Lower leg skin (tissue), 4 donors: ENCODE data around the gene CWC27. TPM values are rescaled to one million over a fixed set of nuclear protein-coding genes. Genes with fewer than 3 reads are reported as not detected.

Experiments
- DNase-seq, 2 donors: peaks; one replicate each; pipeline ENCODE4 v3.0.0-alpha.2; 2019; ENCODE audit warnings: low spot score in 2 of 2
- H3K4me3 ChIP-seq: fragments of 200-600 bp; sonication (generic); 2 replicates; pipeline ENCODE4 v1.5.1; 2017; ENCODE audit warnings: mild to moderate bottlenecking, low read depth; ENCODE audit not compliant: poor library complexity, severe bottlenecking
- POLR2A ChIP-seq, 2 donors: fragments of 450-650 bp; IDR thresholded peaks; one replicate each; pipeline ENCODE4 v1.6.1; 2016 to 2017; ENCODE audit warnings: antibody characterized with exemption in 2 of 2, mild to moderate bottlenecking in 1 of 2, moderate library complexity in 1 of 2
- WGBS, 2 donors: methylation state at CpG; one replicate each; pipeline ENCODE4 v1.1.5; 2018; 5-methylcytosine and 5-hydroxymethylcytosine counted together
- intact Hi-C: fragments of 100-400 bp; cut with DNase I; formaldehyde crosslinking; loops from one replicate; pipeline ENCODE4 v1.15.0; 2023; ENCODE audit warnings: low total_unique reads
- total RNA-seq, 4 donors: library from RNA; depleted of rRNA; stranded (reverse); fragments of >200 nt; gene quantifications; one replicate each; pipeline ENCODE4 v1.1.0, GENCODE V29; 2016
- TF ChIP-seq, protein P1 (sequence below), 3 donors: fragments of 450-650 bp; IDR thresholded peaks; one replicate each; pipeline ENCODE4 v1.5.1; 2016; ENCODE audit warnings: antibody characterized with exemption in 3 of 3, mild to moderate bottlenecking in 3 of 3, moderate library complexity in 2 of 3

The CWC27 gene
- total RNA-seq, 4 donors from 2014 or later = 10.3 to 17.8 (median 13.7) TPM

GRCh38 chr5:64773533-64773932 lies 4.8 kb downstream of the CWC27 start:
- DNase-seq = no peak
- no peak overlapping the region for H3K4me3 ChIP-seq
- no peak for TF ChIP-seq POLR2A (IDR thresholded peaks at IDR 0.05)
- TF ChIP-seq, protein P1, sequence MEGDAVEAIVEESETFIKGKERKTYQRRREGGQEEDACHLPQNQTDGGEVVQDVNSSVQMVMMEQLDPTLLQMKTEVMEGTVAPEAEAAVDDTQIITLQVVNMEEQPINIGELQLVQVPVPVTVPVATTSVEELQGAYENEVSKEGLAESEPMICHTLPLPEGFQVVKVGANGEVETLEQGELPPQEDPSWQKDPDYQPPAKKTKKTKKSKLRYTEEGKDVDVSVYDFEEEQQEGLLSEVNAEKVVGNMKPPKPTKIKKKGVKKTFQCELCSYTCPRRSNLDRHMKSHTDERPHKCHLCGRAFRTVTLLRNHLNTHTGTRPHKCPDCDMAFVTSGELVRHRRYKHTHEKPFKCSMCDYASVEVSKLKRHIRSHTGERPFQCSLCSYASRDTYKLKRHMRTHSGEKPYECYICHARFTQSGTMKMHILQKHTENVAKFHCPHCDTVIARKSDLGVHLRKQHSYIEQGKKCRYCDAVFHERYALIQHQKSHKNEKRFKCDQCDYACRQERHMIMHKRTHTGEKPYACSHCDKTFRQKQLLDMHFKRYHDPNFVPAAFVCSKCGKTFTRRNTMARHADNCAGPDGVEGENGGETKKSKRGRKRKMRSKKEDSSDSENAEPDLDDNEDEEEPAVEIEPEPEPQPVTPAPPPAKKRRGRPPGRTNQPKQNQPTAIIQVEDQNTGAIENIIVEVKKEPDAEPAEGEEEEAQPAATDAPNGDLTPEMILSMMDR (IDR thresholded peaks at IDR 0.05) = no peak
- WGBS, 2 donors = 65 to 79% methylated on average over 1 of the region's 1 CpG
- intact Hi-C loops = no loop called here

GRCh38 chr5:64775291-64775690 lies 6.6 kb downstream of the CWC27 start:
- TF ChIP-seq, protein P1 (IDR thresholded peaks at IDR 0.05) = no peak

GRCh38 chr5:64784451-64785025 lies 15.8 kb downstream of the CWC27 start:
- intact Hi-C loops = loop anchor here (5.0 kb wide), 1 partner anchor 147 kb away; no protein-coding TSS in a partner anchor
- no peak overlapping the region for H3K4me3 ChIP-seq
- WGBS, 2 donors = 3 to 4% methylated on average over 3 of the region's 3 CpGs
- peak; percentile 75 to 90 for DNase-seq
- TF ChIP-seq POLR2A (IDR thresholded peaks at IDR 0.05) = no peak
- TF ChIP-seq, protein P1 (IDR thresholded peaks at IDR 0.05) = no peak

More at GRCh38 chr5:64775291-64775690, 6.6 kb downstream of the CWC27 start:
- 64 to 83% methylated on average over 1 of the region's 1 CpG for WGBS, 2 donors
- intact Hi-C loops = no loop called here
- H3K4me3 ChIP-seq = no peak overlapping the region
- no peak for DNase-seq

DNA sequence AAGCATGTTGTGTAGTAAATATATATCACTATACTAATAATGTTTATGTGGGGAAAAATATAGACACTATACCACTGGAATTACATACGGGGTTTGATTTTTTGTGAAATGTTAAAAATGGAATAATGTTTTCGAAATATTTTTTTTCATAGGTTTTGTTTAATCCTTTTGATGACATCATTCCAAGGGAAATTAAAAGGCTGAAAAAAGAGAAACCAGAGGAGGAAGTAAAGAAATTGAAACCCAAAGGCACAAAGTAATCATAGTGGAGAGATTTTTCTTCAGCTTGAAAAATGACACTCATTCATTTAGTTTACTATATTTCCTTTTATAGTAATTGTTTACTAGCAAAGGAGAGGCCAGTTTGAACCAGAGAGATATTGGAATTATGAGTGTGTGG lies 17.6 kb downstream of the CWC27 start:
- whole genome bisulfite sequencing, 2 donors = 88 to 94% methylated on average over 2 of the region's 2 CpGs
- DNase-seq = no peak
- no peak overlapping the region for H3K4me3 ChIP-seq
- TF ChIP-seq POLR2A (IDR thresholded peaks at IDR 0.05) = no peak
- TF ChIP-seq, protein P1 (IDR thresholded peaks at IDR 0.05) = no peak
- intact Hi-C loops = no loop called here

DNA sequence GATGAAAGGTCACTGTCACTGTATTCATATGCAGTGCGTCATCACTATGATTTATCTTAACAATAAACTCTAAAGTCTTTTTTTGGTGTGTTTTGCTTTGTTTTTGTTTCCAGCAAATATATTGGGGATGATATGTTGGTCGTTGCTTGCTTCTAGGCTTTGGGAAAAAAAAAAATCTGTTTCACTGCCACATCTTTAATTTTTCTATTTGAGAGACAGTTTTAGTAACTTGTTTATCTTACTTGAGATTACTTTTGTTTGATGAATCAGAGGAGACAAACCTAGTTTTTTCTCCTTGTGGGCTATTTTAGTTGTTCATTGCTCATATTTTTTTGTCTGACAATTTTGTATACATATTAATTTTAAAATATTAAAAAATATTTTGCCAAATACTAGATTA lies 19.4 kb downstream of the CWC27 start:
- WGBS, 2 donors = 88 to 92% methylated on average over 2 of the region's 2 CpGs
- intact Hi-C loops = no loop called here
- H3K4me3 ChIP-seq = no peak overlapping the region
- DNase-seq = no peak
- TF ChIP-seq, protein P1 (IDR thresholded peaks at IDR 0.05) = no peak
- TF ChIP-seq POLR2A (IDR thresholded peaks at IDR 0.05) = no peak

DNA sequence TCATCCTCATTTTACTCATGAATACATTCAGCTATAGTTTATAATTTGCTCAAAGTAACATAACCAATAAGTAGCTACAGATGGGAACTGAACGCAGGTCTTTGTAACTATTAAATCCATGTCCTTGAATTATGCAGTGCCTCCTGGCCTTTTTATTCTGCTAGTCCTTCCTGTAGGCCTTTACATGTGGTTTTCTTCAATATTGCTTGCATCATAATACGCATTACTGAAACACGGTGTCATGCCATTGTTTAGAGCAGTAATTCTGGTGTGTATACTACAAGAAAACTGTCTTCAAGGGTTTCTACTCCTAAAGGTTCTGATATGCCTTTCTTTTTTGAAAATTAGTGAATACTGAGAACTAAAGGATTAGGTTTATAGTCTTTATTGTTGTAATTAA lies 20.7 kb downstream of the CWC27 start:
- no peak for TF ChIP-seq POLR2A (IDR thresholded peaks at IDR 0.05)
- TF ChIP-seq, protein P1 (IDR thresholded peaks at IDR 0.05) = no peak
- intact Hi-C loops = no loop called here
- WGBS, 2 donors = 77 to 90% methylated on average over 3 of the region's 3 CpGs
- DNase-seq = no peak
- H3K4me3 ChIP-seq = no peak overlapping the region
